ENCODE results near the gene PCSK2. TPM values are rescaled to one million over a fixed set of nuclear protein-coding genes. Genes with fewer than 3 reads are reported as not detected.

The PCSK2 gene
- polyA plus RNA-seq, 2 of the 4 experiments (the other 2 are of a cell fraction), result 0.01 TPM; not detected in 1

DNA sequence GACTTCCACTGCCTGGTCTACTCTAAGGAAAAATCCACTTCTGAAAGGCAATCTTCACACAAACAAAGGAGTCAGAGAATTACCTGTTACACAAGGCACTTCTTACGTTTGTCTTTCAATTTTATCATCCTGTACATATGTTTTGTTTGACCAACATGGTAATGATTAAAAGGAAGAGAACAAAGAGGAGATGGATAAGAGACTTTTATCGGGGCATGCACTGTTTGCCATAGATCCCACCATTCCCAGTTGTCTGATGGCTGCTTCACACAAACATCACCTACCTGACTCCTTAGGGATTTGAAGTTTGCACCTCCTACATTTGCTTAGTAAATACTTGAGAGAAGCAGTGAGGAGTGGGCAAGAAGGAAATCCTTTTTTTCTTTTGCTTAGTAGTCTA lies 217.3 kb downstream of the PCSK2 start:
- no peak for FAIRE-seq
- Histone ChIP-seq H3K9me3 (0 out of 3 replicates have a peak, but pooled peaks cover 4% of the 10 kb centered on the region), H3K4me1 (no peaks in the 10 kb centered on the region), H3K4me3 (no peak overlapping the region), H3K27ac (no peak overlapping the region), H3K4me2 (no peak overlapping the region)
- DNase-seq (ENCODE audit: low read depth in 1 of 2, low spot score in 1 of 2), result no peak
- TF ChIP-seq CEBPB (IDR thresholded peaks at IDR 0.05) (no peak), HEYL (CRISPR knock-in tag; IDR thresholded peaks at IDR 0.05) (no peak), EHMT2 (IDR thresholded peaks at IDR 0.05; ENCODE audit: low read depth) (no peak), ZFP36 (IDR thresholded peaks at IDR 0.05; ENCODE audit: borderline replicate concordance, partially characterized antibody) (no peak), EP300 (IDR thresholded peaks at IDR 0.05) (no peak), HOXB5 (CRISPR knock-in tag; IDR thresholded peaks at IDR 0.05) (no peak), ZC3H11A (IDR thresholded peaks at IDR 0.05) (no peak)
- TF ChIP-seq, protein P1, sequence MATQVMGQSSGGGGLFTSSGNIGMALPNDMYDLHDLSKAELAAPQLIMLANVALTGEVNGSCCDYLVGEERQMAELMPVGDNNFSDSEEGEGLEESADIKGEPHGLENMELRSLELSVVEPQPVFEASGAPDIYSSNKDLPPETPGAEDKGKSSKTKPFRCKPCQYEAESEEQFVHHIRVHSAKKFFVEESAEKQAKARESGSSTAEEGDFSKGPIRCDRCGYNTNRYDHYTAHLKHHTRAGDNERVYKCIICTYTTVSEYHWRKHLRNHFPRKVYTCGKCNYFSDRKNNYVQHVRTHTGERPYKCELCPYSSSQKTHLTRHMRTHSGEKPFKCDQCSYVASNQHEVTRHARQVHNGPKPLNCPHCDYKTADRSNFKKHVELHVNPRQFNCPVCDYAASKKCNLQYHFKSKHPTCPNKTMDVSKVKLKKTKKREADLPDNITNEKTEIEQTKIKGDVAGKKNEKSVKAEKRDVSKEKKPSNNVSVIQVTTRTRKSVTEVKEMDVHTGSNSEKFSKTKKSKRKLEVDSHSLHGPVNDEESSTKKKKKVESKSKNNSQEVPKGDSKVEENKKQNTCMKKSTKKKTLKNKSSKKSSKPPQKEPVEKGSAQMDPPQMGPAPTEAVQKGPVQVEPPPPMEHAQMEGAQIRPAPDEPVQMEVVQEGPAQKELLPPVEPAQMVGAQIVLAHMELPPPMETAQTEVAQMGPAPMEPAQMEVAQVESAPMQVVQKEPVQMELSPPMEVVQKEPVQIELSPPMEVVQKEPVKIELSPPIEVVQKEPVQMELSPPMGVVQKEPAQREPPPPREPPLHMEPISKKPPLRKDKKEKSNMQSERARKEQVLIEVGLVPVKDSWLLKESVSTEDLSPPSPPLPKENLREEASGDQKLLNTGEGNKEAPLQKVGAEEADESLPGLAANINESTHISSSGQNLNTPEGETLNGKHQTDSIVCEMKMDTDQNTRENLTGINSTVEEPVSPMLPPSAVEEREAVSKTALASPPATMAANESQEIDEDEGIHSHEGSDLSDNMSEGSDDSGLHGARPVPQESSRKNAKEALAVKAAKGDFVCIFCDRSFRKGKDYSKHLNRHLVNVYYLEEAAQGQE (IDR thresholded peaks at IDR 0.05), result no peak
- TF ChIP-seq, protein P2, sequence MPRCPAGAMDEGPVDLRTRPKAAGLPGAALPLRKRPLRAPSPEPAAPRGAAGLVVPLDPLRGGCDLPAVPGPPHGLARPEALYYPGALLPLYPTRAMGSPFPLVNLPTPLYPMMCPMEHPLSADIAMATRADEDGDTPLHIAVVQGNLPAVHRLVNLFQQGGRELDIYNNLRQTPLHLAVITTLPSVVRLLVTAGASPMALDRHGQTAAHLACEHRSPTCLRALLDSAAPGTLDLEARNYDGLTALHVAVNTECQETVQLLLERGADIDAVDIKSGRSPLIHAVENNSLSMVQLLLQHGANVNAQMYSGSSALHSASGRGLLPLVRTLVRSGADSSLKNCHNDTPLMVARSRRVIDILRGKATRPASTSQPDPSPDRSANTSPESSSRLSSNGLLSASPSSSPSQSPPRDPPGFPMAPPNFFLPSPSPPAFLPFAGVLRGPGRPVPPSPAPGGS (IDR thresholded peaks at IDR 0.05), result no peak
- POLR2A ChIA-PET, result no interaction called here
- CTCF ChIA-PET, result interaction anchor here (1.5 to 1.7 kb wide), 2 partner anchors 12 to 642 kb away, joined by 7 to 12 read pairs; no protein-coding TSS in a partner anchor
- no peak for ATAC-seq
- 2% methylated on average over 2 of the region's 2 CpGs for WGBS (ENCODE audit: missing lambda C conversion rate)

DNA sequence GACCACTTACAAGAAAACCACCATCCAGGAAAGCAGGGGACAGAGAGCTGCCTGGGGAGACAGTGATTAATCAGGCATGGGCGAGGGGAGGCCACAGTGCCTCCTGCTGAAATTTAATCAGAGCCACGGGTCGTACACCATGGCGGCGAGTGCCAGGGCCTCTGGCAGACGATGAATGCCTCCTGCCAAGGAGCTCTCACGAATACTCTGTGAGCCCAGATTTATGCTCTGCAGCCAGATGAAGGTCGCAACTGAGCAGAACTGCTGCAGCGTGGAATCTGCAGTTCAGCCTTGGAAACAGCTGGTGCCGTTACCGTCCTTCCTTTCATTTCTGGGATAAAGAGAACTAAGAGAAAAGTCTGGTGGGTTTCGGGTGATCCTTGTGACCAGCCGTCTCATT lies 218.7 kb downstream of the PCSK2 start:
- Histone ChIP-seq H3K9me3 (0 out of 3 replicates have a peak, but pooled peaks cover 4% of the 10 kb centered on the region), H3K27ac (no peak overlapping the region), H3K4me3 (no peak overlapping the region), H3K4me2 (no peak overlapping the region), H3K4me1 (no peaks in the 10 kb centered on the region)
- 44% methylated on average over 13 of the region's 13 CpGs for WGBS (ENCODE audit: missing lambda C conversion rate)
- FAIRE-seq, result no peak
- no peak for ATAC-seq
- POLR2A ChIA-PET, result no interaction called here
- TF ChIP-seq, protein P3, sequence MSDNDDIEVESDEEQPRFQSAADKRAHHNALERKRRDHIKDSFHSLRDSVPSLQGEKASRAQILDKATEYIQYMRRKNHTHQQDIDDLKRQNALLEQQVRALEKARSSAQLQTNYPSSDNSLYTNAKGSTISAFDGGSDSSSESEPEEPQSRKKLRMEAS (IDR thresholded peaks at IDR 0.05), result no peak
- no peak for TF ChIP-seq EHF (CRISPR knock-in tag; IDR thresholded peaks at IDR 0.05)
- TF ChIP-seq MAZ (IDR thresholded peaks at IDR 0.05; ENCODE audit: borderline replicate concordance, low read depth, low read length), result no peak
- TF ChIP-seq, protein P4, sequence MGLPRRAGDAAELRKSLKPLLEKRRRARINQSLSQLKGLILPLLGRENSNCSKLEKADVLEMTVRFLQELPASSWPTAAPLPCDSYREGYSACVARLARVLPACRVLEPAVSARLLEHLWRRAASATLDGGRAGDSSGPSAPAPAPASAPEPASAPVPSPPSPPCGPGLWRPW (IDR thresholded peaks at IDR 0.05), result no peak
- no peak for TF ChIP-seq MYC (IDR thresholded peaks at IDR 0.05; ENCODE audit: borderline replicate concordance, low read length)
- TF ChIP-seq FOSB (CRISPR knock-in tag; IDR thresholded peaks at IDR 0.05), result no peak
- TF ChIP-seq, protein P5, sequence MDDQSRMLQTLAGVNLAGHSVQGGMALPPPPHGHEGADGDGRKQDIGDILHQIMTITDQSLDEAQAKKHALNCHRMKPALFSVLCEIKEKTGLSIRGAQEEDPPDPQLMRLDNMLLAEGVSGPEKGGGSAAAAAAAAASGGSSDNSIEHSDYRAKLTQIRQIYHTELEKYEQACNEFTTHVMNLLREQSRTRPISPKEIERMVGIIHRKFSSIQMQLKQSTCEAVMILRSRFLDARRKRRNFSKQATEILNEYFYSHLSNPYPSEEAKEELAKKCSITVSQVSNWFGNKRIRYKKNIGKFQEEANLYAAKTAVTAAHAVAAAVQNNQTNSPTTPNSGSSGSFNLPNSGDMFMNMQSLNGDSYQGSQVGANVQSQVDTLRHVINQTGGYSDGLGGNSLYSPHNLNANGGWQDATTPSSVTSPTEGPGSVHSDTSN (IDR thresholded peaks at IDR 0.05), result no peak
- TF ChIP-seq, protein P1 (IDR thresholded peaks at IDR 0.05), result no peak
- TF ChIP-seq HOXB5 (CRISPR knock-in tag; IDR thresholded peaks at IDR 0.05), result no peak
- TF ChIP-seq, protein P6, sequence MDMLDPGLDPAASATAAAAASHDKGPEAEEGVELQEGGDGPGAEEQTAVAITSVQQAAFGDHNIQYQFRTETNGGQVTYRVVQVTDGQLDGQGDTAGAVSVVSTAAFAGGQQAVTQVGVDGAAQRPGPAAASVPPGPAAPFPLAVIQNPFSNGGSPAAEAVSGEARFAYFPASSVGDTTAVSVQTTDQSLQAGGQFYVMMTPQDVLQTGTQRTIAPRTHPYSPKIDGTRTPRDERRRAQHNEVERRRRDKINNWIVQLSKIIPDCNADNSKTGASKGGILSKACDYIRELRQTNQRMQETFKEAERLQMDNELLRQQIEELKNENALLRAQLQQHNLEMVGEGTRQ (IDR thresholded peaks at IDR 0.05), result no peak
- TF ChIP-seq KDM5A (IDR thresholded peaks at IDR 0.05), result no peak
- TF ChIP-seq RCOR1 (IDR thresholded peaks at IDR 0.05; ENCODE audit: low read depth, low read length), result no peak
- CTCF ChIA-PET, result interaction anchor here (0.9 to 1.7 kb wide), 4 partner anchors 10 to 641 kb away, joined by 3 to 12 read pairs (median 4); no protein-coding TSS in a partner anchor
- DNase-seq (ENCODE audit: low read depth in 1 of 2, low spot score in 1 of 2), result no peak

Measured in A549 (cell line).